RWPE2 (cell line): ENCODE measurements around the gene ASB9.
"Not testable (repeated sequence)": the region's sequence is repeated elsewhere in the genome, so short reads cannot be mapped to it uniquely, and the experiment has no call there.

ENCODE experiments used
- ATAC-seq: fragments of 200-7000 bp; cut with Tn5 transposase; 3 replicates; pipeline ENCODE4 v1.9.1; 2021; ENCODE audit warnings: low read depth
- DNase-seq: peaks from one replicate; pipeline ENCODE4 v3.0.0-alpha.2; 2020; ENCODE audit warnings: low spot score
- H3K27ac ChIP-seq: fragments of 450-650 bp; 2 replicates; pipeline ENCODE4 v1.5.1; 2017; ENCODE audit warnings: mild to moderate bottlenecking; ENCODE audit not compliant: poor library complexity, severe bottlenecking
- H3K27me3 ChIP-seq: fragments of 250-450 bp; sonication (Bioruptor Pico); 2 replicates; pipeline ENCODE4 v1.5.1; 2021; ENCODE audit warnings: mild to moderate bottlenecking, moderate library complexity; ENCODE audit not compliant: insufficient read depth, poor library complexity, severe bottlenecking
- H3K36me3 ChIP-seq: fragments of 250-450 bp; sonication (Bioruptor Pico); 2 replicates; pipeline ENCODE4 v1.5.1; 2020; ENCODE audit warnings: low read depth, mild to moderate bottlenecking, moderate library complexity
- H3K4me1 ChIP-seq: fragments of 250-450 bp; sonication (Bioruptor Pico); 2 replicates; pipeline ENCODE4 v1.5.1; 2021; ENCODE audit warnings: mild to moderate bottlenecking, moderate library complexity; ENCODE audit not compliant: insufficient read depth, poor library complexity, severe bottlenecking
- H3K4me3 ChIP-seq: fragments of 250-450 bp; sonication (Bioruptor Pico); 2 replicates; pipeline ENCODE4 v1.5.1; 2021; ENCODE audit warnings: mild to moderate bottlenecking, moderate library complexity; ENCODE audit not compliant: severe bottlenecking
- H3K9me3 ChIP-seq: fragments of 250-450 bp; sonication (Bioruptor Pico); 2 replicates; pipeline ENCODE4 v1.5.1; 2021; ENCODE audit warnings: mild to moderate bottlenecking, moderate library complexity; ENCODE audit not compliant: severe bottlenecking
- TF ChIP-seq, protein P1 (sequence below): fragments of 450-650 bp; IDR thresholded peaks from one replicate; pipeline ENCODE4 v1.5.1; 2017; ENCODE audit warnings: mild to moderate bottlenecking, moderate library complexity; ENCODE audit not compliant: poor library complexity, severe bottlenecking

ASB9 gene

DNA sequence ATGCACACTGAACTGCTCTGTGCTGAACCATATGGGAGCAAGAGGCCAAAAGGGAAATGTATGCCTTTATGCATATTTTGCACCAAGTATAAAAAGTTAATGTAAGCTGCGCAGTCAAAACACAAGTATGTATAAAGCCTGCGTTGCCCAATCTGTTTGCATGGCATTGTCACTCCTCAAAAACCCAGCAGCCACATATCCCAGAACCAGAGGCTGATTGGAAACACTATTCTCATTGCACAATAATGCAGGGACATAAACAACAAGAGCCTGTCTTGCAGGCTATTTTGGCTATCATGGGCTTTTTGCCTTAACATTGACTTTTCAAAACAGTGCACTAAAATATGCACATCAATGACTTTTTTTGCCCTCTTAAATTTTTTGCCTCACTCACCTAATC lies 5.1 kb upstream of the ASB9 start:
- TF ChIP-seq, protein P1, sequence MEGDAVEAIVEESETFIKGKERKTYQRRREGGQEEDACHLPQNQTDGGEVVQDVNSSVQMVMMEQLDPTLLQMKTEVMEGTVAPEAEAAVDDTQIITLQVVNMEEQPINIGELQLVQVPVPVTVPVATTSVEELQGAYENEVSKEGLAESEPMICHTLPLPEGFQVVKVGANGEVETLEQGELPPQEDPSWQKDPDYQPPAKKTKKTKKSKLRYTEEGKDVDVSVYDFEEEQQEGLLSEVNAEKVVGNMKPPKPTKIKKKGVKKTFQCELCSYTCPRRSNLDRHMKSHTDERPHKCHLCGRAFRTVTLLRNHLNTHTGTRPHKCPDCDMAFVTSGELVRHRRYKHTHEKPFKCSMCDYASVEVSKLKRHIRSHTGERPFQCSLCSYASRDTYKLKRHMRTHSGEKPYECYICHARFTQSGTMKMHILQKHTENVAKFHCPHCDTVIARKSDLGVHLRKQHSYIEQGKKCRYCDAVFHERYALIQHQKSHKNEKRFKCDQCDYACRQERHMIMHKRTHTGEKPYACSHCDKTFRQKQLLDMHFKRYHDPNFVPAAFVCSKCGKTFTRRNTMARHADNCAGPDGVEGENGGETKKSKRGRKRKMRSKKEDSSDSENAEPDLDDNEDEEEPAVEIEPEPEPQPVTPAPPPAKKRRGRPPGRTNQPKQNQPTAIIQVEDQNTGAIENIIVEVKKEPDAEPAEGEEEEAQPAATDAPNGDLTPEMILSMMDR = no peak
- no peak for ATAC-seq
- Histone ChIP-seq H3K4me1 (peaks cover 3% of the 10 kb centered on the region), H3K27me3 (no peaks in the 10 kb centered on the region), H3K27ac (no peak overlapping the region), H3K36me3 (no peaks in the 10 kb centered on the region), H3K4me3 (no peak overlapping the region), H3K9me3 (no peaks in the 10 kb centered on the region)
- no peak for DNase-seq

DNA sequence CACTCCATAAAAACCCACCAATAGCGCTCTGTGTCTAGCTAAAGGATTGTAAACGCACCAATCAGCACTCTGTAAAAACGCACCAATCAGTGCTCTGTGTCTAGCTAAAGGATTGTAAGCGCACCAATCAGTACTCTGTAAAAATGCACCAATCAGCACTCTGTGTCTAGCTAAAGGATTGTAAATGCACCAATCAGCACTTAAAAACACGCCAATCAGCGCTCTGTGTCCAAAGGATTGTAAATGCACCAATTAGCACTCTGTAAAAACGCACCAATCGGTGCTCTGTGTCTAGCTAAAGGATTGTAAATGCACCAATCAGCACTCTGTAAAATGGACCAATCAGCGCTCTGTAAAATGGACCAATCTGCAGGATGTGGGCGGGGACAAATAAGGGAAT lies 3.4 kb upstream of the ASB9 start:
- H3K9me3 ChIP-seq, ATAC-seq: not testable (repeated sequence)

GRCh38 chrX:15271757-15272156 lies 1.9 kb upstream of the ASB9 start:
- DNase-seq = no peak
- H3K4me1 ChIP-seq = peaks cover 10% of the 10 kb centered on the region
- H3K36me3 ChIP-seq = no peaks in the 10 kb centered on the region
- H3K4me3 ChIP-seq = no peak overlapping the region
- no peak overlapping the region for H3K27ac ChIP-seq
- ATAC-seq = no peak
- H3K27me3 ChIP-seq = no peaks in the 10 kb centered on the region
- no peaks in the 10 kb centered on the region for H3K9me3 ChIP-seq
- TF ChIP-seq, protein P1 = no peak

More for the DNA sequence above, 3.4 kb upstream of the ASB9 start:
- H3K27me3 ChIP-seq, H3K4me3 ChIP-seq, DNase-seq, H3K27ac ChIP-seq, H3K36me3 ChIP-seq: not testable (repeated sequence)
- H3K4me1 ChIP-seq = peaks cover 10% of the 10 kb centered on the region

DNA sequence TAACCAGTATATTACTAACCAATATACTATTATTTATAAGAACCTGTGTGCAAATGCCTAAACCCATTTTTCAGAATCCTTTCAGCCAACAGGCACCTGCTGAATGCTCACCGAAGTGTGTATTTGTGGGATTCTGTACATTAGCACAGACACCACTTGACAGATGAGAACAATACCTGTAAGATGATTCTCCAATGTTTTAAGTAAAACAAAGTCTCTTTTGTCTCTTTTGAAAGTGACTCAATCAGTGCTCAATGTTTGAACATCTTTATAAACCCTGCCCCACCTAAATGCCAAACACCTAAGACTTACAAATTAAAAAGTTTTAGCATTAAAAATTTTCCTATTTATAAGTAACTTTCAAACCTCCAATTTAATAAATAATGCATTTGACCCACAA lies 763 bp downstream of the ASB9 start:
- Histone ChIP-seq H3K4me1 (peaks cover 10% of the 10 kb centered on the region), H3K4me3 (no peak overlapping the region), H3K27me3 (no peaks in the 10 kb centered on the region), H3K27ac (peak overlapping the region; percentile 81), H3K36me3 (no peaks in the 10 kb centered on the region), H3K9me3 (no peaks in the 10 kb centered on the region)
- TF ChIP-seq, protein P1 = no peak
- ATAC-seq = peak; percentile 55
- no peak for DNase-seq

DNA sequence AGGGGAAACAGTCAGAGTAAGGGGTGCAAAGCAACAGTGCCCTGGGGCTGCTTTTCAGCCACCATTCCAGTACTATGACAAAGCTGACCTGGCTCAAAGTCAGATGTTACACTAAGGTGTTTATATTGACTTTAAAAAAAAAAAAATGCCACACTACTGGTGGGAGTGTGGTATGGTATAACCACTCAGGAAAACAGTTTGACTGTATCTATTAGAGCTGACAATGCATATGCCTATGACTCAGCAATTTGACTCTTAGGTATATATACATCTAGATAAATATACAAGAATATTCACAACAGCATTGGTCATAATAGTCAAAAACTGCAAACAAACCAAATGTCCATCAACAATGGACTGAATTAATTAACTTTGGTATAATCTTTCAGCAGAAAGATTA lies 15.0 kb downstream of the ASB9 start:
- ATAC-seq = no peak
- no peaks in the 10 kb centered on the region for H3K27me3 ChIP-seq

More for the DNA sequence above, 15.0 kb downstream of the ASB9 start:
- no peaks in the 10 kb centered on the region for H3K4me1 ChIP-seq
- H3K9me3 ChIP-seq = no peaks in the 10 kb centered on the region
- TF ChIP-seq, protein P1 = no peak
- DNase-seq = no peak
- H3K4me3 ChIP-seq = no peak overlapping the region
- H3K36me3 ChIP-seq = no peaks in the 10 kb centered on the region
- H3K27ac ChIP-seq = no peak overlapping the region
